Measurements from ENCODE around the gene ADAMTSL2.

Gene ADAMTSL2

DNA sequence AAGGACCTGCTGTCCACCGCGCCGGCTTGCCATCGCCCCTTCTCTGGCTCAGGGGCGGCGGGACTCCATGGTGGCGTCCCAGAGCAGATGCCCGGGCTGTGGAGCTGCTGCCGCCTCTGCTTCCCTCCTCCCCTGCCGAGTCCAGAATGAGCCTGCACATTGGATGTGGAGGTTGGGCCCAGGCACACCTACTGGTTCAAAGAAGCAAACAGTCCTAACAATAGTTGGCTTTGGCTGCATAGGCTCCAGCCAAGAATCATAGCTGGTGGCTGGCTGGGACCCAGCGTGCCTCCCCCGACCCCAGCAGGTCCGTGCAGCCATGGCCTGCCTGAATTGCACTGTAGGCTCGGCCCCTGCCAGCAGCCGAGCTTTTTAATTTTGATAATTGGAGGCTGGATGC, 25.8 kb downstream of the ADAMTSL2 start:
- TF ChIP-seq, protein P1, sequence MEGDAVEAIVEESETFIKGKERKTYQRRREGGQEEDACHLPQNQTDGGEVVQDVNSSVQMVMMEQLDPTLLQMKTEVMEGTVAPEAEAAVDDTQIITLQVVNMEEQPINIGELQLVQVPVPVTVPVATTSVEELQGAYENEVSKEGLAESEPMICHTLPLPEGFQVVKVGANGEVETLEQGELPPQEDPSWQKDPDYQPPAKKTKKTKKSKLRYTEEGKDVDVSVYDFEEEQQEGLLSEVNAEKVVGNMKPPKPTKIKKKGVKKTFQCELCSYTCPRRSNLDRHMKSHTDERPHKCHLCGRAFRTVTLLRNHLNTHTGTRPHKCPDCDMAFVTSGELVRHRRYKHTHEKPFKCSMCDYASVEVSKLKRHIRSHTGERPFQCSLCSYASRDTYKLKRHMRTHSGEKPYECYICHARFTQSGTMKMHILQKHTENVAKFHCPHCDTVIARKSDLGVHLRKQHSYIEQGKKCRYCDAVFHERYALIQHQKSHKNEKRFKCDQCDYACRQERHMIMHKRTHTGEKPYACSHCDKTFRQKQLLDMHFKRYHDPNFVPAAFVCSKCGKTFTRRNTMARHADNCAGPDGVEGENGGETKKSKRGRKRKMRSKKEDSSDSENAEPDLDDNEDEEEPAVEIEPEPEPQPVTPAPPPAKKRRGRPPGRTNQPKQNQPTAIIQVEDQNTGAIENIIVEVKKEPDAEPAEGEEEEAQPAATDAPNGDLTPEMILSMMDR (IDR thresholded peaks at IDR 0.05) = no peak

DNA sequence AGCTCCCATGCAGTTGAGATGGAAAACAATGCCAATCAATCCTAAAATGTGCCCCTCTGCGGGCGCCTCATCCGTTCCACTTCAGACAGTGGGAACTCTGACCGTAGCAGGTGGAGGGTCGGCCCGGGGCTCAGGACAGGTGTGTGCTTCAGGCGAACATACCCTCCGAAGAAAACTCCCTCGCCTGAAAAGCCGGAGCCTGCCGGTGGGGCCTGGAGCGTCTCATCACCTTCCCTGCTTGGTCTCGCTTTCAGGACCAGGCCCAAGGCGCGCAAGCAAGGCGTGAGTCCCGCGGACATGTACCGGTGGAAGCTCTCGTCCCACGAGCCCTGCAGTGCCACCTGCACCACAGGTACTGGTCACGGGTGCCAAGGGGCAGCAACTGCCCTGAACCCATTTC, 26.4 kb downstream of the ADAMTSL2 start:
- TF ChIP-seq, protein P1 (IDR thresholded peaks at IDR 0.05) = no peak

DNA sequence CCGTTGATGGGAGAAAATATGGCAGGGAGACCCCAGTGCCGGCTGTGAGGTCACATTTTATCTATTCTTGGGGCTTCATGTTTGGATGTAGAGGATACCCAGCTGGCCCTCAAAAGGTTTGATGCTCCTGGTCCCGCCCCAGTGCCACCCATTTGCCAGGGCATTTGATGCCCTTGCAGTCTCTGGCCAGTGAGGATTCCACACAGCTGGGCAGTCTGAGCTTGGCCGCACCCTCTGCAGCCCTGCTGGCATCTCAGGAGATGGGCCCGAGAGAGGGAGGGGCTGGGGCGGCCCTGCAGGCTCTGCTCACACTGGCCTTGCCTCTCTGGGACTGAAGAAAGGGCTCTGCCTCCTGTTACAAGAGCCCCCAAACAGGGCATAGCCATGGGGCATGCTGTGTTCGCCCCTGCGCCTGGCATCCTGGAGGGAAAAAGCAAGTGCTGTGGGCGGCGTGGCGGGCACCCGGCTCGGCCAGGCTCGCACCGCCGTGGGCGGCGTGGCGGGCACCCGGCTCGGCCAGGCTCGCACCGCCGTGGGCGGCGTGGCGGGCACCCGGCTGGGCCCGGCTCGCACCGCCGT, 27.6 kb downstream of the ADAMTSL2 start:
- TF ChIP-seq, protein P1 (IDR thresholded peaks at IDR 0.05) = no peak

DNA sequence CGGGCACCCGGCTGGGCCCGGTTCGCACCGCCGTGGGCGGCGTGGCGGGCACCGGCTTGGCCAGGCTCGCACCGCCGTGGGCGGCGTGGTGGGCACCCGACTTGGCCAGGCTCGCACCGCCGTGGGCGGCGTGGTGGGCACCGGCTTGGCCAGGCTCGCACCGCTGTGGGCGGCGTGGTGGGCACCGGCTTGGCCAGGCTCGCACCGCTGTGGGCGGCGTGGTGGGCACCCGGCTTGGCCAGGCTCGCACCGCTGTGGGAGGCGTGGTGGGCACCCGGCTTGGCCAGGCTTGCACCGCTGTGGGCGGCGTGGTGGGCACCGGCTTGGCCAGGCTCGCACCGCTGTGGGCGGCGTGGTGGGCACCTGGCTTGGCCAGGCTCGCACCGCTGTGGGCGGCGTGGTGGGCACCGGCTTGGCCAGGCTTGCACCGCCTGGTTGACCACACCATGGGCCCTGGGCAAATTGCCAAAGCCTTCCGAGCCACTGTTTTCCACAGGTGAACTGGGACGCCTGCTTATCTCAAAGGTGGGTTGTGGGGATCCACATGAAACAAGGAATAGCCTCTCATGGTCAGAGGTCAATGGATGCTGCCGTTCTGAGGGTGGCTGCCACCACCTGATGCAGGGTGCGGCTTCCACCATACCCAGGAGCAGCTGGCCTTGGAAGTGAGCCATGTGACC, 28.2 kb downstream of the ADAMTSL2 start:
- TF ChIP-seq, protein P1 (IDR thresholded peaks at IDR 0.05) = no peak

DNA sequence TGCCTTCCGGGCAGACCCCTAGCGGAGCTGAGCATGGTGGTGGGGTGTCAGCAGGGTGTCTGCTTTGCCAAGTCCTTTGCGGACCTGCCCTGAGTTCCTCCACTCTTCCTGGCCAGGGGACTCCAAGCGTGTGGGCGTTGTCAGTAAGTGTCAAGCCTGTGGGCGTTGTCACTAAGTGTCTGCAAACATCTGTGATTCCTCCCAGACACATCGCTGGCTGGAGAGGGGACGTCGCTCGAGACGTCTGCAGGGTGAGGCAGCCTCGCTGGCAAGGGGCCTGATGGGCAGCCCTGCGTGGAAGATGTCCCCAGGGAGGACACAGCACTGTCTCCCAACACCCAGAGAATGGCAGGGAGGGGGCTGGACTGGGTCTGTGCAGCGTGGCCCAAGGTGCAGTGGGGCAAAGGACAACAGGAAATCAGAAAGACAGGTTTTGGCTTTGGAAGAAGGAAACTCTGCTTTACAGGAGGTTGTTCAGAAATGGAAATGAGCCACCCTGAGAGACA, 28.8 kb downstream of the ADAMTSL2 start:
- TF ChIP-seq, protein P1 (IDR thresholded peaks at IDR 0.05) = no peak

DNA sequence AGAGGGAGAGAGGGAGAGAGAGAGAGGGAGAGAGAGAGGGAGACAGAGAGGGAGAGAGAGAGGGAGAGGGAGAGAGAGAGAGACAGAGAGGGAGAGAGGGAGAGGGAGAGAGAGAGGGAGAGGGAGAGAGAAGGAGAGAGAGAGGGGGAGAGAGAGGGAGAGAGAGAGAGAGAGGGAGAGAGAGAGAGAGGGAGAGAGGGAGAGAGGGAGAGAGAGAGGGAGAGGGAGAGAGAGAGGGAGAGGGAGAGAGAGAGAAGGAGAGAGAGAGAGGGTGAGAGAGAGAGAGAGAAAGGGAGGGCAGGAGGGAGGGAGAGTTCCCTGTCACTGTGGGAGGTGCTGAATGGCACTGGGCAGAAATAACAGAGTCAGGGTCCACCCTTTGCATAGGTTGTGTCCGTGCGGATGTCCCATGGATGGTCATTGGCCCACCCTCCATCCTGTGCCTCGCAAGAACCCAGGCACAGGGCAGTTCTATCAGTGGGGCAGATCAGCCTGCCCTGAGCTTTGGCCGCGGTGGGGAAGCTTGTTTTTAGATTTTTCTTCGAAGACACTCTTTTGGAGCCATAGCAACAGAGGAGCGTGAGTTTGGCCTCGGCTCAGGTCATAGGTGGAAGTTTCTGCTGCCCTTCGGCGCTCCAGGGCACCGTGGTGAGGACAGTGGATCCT, 30.1 kb downstream of the ADAMTSL2 start:
- TF ChIP-seq, protein P1 (IDR thresholded peaks at IDR 0.05) = no peak

DNA sequence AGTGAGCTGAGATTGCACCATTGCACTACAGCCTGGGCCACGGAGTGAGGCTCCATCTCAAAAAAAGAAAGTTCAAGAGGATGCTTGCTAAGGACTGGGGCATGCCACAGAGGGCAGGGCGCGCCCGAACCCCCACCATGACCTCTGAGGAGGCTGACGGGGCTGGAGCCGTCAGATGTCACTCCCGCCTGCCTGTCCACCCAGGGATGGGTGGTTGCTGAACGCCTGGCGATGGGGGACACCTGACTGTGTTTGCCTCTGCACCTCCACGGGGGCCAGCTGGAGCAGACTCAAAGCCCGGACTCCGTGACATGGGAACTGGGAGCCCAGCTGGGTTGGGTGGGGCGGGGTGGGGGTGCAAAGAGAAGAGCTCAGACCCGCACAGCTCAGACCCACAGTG, 31.9 kb downstream of the ADAMTSL2 start:
- TF ChIP-seq, protein P1 (IDR thresholded peaks at IDR 0.05) = no peak
